Measurements from ENCODE around the gene OSBP2.

OSBP2 gene

DNA sequence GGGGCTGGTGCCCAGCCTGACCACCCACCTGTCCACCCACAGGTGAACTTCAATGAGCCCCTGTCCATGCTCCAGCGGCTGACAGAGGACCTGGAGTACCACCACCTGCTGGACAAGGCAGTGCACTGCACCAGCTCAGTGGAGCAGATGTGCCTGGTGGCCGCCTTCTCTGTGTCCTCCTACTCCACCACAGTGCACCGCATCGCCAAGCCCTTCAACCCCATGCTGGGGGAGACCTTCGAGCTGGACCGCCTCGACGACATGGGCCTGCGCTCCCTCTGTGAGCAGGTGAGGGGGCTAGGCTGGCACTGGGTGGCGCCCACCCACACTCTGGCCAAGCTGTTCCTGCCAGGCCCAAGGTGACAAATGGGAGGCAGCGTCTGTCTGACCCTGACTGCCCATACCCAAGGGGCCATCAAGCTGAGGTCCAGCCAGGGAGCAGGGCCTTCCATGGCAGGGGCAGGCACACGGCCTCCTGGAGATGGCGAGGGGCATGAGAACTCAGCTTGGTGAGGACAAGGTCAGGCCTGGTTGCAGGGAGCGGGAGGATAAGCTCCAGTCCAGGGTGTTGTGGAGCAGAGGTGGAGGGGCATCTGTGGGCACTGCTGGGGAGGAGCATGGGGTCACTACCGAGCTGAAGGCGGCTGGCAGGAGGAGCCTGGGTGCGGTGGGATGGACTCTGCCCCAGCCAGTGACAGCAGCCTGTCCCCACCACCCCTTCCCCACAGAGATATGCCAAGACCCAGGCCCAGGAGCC is 196.2 kb downstream of the OSBP2 start:
- DNase-seq (ENCODE audit: low read depth in 3 of 3, low spot score in 1 of 3): peak in 1 of 3 donors; percentile 7

DNA sequence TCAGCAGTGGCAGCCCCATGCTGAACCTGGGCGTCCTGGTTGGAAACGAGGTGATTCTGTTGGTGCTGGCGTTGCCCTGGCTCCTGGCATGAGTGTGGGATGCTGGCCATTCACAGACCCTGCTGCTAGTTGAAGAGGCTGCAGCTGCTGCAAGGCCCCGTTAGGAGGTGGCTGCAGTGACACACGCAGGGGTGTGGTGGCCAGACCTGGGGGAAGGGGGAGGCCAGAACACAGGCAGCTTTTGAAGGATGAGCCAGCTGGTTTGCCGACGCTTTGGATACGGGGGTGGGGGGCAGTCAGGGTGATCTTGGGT is 196.7 kb downstream of the OSBP2 start:
- no peak for DNase-seq (ENCODE audit: low read depth in 3 of 3, low spot score in 1 of 3)

DNA sequence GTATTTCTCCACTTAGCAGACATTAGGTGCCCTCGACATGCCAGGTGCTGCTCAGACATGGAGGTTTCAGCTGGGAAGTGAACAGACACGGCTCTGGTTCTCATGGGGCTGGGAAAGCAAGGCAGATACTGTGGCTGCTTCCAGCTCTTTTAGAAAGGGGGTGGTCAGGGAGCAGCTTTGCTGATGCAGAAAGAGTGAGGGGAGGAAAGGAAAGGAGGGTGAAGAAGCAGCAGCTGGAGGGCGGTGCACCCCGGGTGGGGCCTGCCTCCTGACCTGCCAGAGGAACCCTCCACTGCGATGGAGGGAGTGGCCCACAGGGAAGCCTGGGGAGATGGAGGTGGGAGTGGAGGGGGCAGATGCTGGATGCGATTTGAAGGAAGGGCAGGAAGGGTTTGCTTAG is 197.1 kb downstream of the OSBP2 start:
- no peak for DNase-seq (ENCODE audit: low read depth in 3 of 3, low spot score in 1 of 3)

DNA sequence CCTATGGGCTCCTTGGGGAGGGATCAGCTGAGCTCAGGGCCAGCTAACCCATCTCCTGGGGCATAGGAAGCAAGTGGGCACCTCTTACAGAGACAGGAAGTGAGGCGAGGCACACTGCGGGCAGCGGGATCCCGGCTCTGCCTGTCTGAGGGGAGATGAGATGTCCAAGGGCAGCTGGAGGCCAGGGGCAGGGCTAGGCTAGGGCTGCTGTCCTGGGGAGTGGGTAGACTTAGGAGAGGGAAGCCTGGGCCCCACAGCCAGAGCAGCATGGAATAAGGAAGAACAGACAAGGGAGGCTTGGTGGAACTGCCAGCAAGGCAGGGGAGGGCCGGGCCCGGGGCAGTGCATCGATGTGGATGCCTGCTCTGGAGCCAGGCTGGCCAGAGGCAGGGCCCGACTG is 197.6 kb downstream of the OSBP2 start:
- no peak for DNase-seq (ENCODE audit: low read depth in 3 of 3, low spot score in 1 of 3)

DNA sequence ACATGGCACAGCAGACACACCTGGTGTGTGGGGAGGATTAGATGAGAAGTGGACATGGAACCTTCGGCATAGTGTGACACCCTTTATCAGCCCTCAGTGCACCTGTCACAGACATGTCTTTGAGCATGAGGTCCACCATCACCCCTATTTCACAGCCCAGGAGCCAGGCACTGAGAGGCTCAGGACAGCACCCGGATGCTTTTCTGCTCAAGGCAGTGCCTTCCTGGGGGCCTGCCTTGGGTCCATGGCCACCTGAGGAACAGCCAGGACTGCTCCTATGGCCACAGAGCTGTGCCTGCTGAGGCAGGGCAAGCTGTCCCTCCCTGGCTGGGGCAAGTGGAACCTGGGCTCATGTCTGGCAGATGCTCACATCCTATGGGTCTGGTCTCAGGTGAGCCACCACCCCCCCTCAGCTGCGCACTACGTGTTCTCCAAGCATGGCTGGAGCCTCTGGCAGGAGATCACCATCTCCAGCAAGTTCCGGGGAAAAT is 198.1 kb downstream of the OSBP2 start:
- no peak for DNase-seq (ENCODE audit: low read depth in 3 of 3, low spot score in 1 of 3)

DNA sequence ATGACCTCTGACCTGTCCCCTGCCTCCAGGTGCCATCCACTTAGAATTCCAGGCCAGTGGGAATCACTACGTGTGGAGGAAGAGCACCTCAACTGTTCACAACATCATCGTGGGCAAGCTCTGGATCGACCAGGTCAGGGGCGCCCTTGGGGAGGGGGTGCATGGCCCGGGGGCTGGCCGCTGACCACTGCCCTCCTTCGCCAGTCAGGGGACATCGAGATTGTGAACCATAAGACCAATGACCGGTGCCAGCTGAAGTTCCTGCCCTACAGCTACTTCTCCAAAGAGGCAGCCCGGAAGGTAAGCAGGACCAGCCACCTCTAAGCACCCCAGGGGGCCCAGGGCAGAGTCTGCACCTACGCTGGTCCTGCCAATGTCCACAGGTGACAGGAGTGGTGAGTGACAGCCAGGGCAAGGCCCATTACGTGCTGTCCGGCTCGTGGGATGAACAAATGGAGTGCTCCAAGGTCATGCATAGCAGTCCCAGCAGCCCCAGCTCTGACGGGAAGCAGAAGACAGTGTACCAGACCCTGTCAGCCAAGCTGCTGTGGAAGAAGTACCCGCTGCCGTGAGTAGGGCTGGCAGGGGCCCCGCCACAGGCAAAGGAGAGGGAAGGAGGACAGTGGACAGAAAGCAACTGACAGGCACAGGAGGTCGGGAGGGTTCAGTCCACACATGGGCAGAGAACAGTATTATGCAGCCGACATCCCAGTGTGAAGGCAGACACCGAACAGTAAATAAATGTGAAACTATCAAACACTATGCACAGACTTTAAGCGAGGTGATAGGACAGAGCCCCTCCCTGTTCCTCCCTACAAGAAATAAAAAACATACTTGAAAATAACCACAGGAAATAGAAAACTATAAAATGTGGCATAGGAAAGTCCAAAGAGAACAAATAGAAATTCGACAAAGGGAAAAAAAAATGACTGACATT is 199.0 kb downstream of the OSBP2 start:
- no peak for DNase-seq (ENCODE audit: low read depth in 3 of 3, low spot score in 1 of 3)

DNA sequence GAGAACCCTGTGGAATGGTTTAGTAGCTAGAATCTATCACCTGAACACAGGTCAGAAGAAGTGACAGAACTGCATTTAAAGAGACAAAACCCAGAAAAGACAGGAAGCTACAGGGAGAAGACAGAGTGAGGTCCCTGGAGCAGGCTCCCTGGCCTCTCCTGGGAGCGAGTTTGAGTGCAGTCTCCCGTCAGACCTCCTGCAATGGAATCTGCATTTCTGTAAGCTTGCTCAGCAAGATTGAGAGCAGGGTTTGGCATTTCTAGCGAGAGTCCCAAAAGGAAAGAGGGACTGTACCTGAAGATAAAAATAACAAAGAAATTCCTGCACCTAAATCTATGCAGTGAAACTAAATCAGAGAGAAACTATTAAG is 199.7 kb downstream of the OSBP2 start:
- no peak for DNase-seq (ENCODE audit: low read depth in 3 of 3, low spot score in 1 of 3)

DNA sequence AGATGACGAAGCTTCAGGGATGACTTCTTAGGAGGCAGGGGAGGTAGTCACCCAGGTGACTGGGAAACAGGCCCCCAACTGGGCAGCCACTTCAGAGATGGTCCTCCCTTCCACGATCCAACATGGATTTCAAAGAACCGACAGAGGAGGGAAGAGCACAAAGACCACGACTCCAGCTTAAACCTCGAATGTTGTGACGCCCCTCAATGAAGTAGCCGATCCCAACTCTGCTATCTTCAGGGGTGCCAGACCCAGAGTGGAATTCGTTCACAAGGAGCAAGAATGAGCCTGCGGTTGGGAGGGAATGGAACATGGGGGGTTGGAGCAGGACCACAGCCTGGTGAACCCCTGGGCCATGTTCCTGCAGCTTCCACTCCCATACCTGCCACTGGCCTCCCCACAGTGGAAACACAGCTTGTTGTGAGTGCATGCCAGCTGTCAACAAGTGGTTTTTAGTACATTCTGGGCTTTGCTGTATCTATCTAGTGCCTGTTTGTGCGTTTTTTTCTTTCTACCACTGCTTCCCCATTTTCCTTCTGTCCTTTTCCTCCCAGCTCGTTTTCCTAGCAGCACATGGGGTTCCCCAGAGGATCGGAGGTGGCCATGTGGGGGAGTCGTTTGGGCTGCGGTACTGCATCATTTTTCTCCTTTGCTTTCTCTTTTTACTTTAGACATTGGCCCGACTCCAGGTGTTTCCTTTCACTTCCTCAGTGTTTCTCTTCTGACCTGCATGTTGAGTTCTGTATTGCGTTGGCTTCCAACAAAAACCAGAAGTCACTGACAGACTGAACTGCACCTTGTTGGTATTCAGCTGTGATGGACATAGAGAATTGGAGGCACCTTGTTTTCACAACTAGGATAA is 208.1 kb downstream of the OSBP2 start:
- no peak for DNase-seq (ENCODE audit: low read depth in 3 of 3, low spot score in 1 of 3)

DNA sequence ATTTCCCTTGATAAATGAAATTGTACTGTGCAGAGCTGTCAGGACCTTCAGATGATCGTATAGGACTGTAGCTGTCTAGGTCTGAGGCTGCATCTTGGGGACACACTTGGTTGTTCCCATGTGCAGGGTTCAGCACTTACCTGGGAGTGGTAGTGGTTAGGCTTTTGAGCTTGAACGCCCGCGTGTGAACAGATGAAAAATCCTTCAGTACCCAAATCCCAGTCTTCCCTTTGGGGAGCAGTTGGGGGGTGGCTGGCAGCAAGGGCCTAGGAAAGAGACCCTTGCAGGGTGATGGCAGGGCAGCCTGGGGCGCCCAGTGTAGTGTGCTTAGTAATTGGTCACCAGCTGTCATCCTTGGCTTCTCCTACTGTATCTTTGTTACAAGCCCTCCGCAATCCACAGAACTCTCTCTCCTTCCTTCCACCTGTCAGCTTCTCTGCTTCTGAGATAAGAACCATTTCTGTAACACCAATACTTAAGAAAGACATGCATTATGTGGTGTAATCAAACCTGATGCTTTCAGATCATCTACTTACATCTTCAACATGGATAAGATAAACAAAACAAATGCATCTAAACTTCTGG is 209.3 kb downstream of the OSBP2 start:
- DNase-seq (ENCODE audit: low read depth in 3 of 3, low spot score in 1 of 3): no peak

DNA sequence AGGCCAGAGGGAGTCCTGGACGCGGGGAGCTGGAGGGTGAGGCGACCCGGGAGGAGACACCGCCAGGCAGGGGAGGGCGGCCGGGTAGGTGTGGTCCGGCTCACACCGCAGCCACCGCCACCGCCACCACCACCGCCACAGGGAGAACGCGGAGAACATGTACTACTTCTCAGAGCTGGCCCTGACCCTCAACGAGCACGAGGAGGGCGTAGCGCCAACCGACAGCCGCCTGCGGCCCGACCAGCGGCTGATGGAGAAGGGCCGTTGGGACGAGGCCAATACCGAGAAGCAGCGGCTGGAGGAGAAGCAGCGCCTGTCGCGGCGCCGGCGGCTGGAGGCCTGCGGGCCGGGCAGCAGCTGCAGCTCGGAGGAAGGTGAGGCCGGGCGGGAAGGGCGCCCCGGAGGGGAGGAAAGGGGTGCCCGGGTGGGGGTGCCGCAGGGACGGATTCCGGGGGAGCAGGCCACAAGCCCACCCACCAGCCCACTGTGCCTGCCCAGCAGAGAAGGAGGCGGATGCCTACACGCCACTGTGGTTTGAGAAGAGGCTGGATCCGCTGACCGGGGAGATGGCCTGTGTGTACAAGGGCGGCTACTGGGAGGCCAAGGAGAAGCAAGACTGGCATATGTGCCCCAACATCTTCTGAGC is 211.1 kb downstream of the OSBP2 start:
- DNase-seq (ENCODE audit: low read depth in 3 of 3, low spot score in 1 of 3): no peak

DNA sequence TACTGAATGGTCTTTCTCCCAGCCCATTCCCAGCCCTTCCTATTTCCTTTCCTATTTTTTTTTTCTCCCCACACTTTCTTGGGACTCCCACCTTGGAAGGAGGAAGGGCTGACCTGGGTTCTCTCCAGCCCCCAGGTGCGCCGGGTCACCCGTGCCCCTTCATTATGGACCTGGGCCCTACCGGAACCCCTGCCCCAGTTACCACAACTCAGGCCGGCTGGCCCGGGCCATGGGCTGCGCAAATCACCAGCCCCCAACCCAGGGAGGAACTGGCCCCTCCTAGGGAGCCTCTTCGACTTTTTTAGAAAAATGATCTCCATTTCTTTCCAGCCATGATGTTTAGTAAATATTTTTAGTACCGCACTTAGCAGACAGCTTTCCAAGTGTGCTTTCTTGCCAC is 211.7 kb downstream of the OSBP2 start:
- no peak for DNase-seq (ENCODE audit: low read depth in 3 of 3, low spot score in 1 of 3)

DNA sequence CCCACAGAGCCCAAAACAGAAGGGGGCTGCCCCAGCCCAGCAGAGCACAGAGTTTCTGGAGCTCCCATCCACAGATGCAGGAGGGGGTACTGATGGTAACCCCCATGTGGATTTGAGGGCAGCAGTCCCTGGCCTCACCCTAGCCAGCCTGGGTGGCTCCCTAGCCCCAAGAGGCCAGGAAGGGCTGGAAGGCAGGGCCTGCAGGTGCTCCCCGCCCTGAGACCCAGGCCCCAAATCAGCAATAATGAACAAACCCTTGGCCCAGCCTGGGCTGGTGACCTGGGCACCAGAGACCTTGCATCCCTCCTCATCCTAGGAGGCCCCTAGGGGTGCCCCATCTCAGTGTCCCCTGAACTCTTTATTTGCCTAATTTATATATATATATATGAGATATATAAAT is 212.3 kb downstream of the OSBP2 start:
- DNase-seq (ENCODE audit: low read depth in 3 of 3, low spot score in 1 of 3): no peak

DNA sequence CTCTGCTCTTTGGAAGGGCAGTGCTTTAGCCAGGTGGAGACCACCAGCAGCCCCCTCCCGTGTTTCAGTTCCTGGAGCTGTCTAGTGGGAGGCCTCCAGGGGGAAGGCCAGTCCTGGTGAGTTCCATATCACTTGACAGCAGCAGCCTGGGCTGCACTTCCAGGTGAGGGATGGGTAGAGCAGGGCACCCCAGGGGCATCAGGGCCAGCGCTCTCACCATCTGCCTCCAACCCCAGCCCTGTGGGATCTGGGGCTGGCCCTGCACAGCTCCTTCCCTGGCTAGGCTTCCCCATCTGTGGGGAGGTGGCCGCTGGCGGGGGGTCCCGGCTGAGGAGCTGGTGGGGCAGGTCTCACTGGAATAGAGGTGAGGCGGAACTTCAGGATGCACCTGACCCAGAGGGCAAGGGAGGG is 213.4 kb downstream of the OSBP2 start:
- DNase-seq (ENCODE audit: low read depth in 3 of 3, low spot score in 1 of 3): no peak

DNA sequence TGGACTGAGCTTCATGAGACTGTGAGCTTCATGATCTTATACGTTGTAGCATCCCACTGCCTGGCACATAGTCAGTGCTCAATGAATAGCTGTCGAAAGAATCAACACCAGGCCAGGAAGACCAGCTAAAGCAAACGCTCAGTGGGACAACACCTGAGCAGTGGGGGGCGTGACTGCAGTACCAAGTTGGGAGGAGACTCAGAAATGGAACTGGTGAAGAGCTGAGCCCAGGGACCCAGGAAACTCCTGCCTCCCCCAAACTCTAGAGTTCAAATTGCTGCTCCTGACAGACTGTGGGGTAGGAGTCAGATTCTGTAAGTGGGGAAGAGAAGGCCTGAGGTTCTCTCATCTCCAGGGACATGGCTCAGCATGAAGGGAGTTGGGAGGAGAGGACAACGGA is 214.6 kb downstream of the OSBP2 start:
- DNase-seq (ENCODE audit: low read depth in 3 of 3, low spot score in 1 of 3): no peak

DNA sequence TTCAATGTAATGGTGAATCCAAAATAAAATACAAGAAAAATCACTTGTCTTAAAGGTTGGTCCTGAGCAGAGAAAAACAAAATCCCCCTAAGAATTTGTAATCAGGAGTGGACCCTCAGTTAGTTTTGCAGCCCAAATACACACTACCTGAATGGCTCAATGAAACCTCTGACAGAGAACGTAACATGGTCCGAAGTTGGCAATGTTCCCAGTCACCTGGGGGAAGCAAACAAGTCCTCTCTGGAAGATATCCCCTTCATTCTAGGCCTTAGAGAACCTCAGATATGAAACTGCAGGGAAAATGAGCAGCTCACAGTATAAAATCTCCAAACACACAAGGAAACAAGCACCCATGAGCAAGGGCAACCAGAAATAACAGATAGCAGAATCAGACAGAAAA is 215.7 kb downstream of the OSBP2 start:
- no peak for DNase-seq (ENCODE audit: low read depth in 3 of 3, low spot score in 1 of 3)

DNA sequence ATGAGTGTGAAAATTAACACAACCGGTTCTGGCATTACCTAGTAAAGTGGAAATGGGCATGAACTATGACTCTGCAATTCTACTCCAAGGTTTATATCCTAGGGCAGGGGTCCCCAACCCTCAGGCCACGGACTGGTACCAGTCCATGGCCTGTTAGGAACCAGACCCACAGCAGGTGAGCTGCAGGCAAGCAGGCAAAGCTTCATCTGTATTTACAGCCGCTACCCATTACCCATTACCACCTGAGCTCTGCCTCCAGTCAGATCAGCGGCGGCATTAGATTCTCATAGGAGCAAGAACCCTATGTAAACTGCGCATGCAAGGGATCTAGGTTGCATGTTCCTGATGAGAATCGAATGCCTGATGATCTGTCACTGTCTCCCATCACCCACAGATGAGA is 224.1 kb downstream of the OSBP2 start:
- DNase-seq (ENCODE audit: low read depth in 3 of 3, low spot score in 1 of 3): no peak

DNA sequence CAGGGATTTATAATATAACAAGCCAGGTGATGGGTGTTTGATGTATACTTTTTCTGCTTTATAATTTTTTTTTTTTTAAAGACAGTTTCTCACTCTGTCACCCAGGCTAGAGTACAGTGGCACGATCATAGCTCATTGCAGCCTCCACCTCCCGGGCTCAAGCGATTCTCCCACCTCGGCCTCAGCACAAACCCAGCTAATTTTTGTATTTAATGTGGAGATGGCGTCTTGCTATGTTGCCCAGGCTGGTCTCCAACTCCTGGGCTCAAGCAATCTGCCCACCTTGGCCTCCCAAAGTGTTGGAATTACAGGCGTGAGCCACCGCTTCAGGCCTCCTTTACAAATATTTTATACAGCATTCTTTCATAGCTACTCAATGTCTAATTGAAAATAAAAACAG is 225.3 kb downstream of the OSBP2 start:
- DNase-seq (ENCODE audit: low read depth in 3 of 3, low spot score in 1 of 3): no peak

DNA sequence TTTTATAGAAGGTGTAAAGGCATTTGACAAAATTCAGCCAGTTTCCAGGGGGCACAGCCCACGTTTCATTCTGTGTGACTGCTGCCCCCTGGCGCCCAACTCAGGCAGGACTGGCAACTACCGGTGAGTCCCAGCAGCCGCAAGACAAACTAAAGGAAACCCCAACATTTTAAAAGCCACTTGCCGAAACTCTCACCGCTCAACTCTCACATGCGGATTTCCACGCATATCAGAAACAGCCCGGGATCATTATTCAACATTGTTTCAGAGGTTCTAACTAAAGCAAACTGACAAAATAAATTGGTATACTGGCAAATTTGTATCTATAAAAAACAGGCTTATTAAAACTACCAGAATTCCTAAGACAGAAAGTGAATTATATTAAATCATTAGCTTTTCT is 225.7 kb downstream of the OSBP2 start:
- DNase-seq (ENCODE audit: low read depth in 3 of 3, low spot score in 1 of 3): peak; percentile 62 to 84 (median 63)

DNA sequence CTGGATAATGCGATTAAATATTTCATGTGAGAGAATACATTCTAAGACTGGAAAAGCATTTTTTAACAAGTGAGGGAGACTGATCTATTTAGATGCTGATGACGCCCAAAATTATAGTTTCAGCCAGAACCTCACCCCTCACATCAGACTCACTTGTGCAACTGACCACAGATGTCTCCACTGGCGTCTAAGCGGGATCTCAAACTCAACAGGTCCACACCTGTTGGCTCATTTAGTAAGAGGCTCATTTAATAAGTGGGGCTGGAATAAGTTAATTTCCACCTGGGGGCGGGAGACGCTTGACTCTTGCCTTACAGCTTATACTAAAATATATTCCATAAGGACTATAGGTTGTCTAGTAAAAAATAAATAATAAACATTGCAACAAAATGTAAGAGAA is 226.4 kb downstream of the OSBP2 start:
- no peak for DNase-seq (ENCODE audit: low read depth in 3 of 3, low spot score in 1 of 3)

DNA sequence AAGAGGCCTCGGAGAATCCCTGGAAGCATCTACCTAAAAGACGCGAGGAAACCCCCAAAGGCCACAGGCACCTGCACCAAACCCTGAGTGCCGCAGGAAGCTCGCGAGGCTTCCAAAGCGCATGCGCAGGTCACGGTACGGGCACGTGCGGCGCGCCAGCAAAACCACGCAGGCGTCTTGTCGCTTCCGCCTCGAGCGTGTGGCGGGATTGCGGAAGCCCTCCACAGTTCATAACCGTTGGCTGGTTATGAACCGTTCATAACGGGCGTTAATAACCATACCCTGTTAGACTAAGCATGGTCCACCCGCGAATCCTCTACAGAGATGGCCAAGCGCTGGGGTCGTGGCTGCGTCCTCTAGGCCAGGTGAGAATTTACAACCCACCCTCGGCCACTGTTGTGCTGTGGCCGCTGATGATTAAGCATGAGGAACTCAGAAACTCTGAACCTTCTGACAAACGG is 227.5 kb downstream of the OSBP2 start:
- DNase-seq (ENCODE audit: low read depth in 3 of 3, low spot score in 1 of 3): peak; percentile 50 to 71 (median 61)

Measured in stimulated activated CD4-positive, alpha-beta T cell treated with anti-CD3 and anti-CD28 coated beads, TNF-alpha, amount 100 ng/mL, for 1 hour (primary cell).